SK-N-SH (cell line): ENCODE results near the gene DPYSL4. TPM values are rescaled to one million over a fixed set of nuclear protein-coding genes. Genes with fewer than 3 reads are reported as not detected.

Experiments used
- CTCF ChIA-PET: fragments of 300-600, 350-600 bp; formaldehyde crosslinking; extraction: SDS; loops from one replicate; lab custom pipeline; 2021; lab: Yijun Ruan, JAX
- POLR2A ChIA-PET: fragments of 350-600 bp; sonication (Branson Sonifier 250); formaldehyde crosslinking; extraction: SDS; loops from one replicate; lab custom pipeline; 2020; ENCODE audit warnings: antibody characterized with exemption, inconsistent platforms; lab: Yijun Ruan, JAX
- DNase-seq: peaks from one replicate; pipeline ENCODE4 v3.0.0; 2012
- H2AFZ ChIP-seq: fragments of 200-600 bp; sonication (generic); 2 replicates; pipeline ENCODE4 v1.8.1; 2016; ENCODE audit warnings: antibody characterized with exemption, mild to moderate bottlenecking, low read depth
- H3F3A ChIP-seq: fragments of 200-600 bp; sonication (generic); replicated peaks from 2 replicates; pipeline ENCODE3; 2016; ENCODE audit warnings: antibody characterized with exemption, mild to moderate bottlenecking; ENCODE audit not compliant: insufficient read depth
- H3K27ac ChIP-seq, 2 experiments: fragments of 200-500 bp in 1 of 2; fragments of 200-600 bp in 1 of 2; sonication (Bioruptor generic) in 1 of 2; sonication (generic), shearing (Covaris generic) in 1 of 2; 2 replicates each; pipeline versions ENCODE4 v1.5.1 to v1.6.1; 2014 to 2016; ENCODE audit warnings: low read depth in 2 of 2, inconsistent platforms in 1 of 2, low read length in 1 of 2, mild to moderate bottlenecking in 1 of 2, mixed read lengths in 1 of 2
- H3K27me3 ChIP-seq: fragments of 200-600 bp; sonication (generic), shearing (Covaris generic); 2 replicates; pipeline ENCODE4 v1.6.1; 2016; ENCODE audit warnings: mixed run types; ENCODE audit not compliant: insufficient read depth
- H3K36me3 ChIP-seq, 2 experiments: fragments of 200-500 bp in 1 of 2; fragments of 200-600 bp in 1 of 2; sonication (Bioruptor generic) in 1 of 2; sonication (generic) in 1 of 2; replicated peaks in 1 of 2; 2 replicates each; pipeline versions ENCODE3 to v1.5.1; 2014 to 2016; ENCODE audit warnings: low read length in 1 of 2, mild to moderate bottlenecking in 1 of 2; ENCODE audit not compliant: insufficient read depth in 2 of 2, control insufficient read depth in 1 of 2
- H3K4me1 ChIP-seq, 2 experiments: fragments of 200-500 bp in 1 of 2; fragments of 200-600 bp in 1 of 2; sonication (Bioruptor generic) in 1 of 2; sonication (generic), shearing (Covaris generic) in 1 of 2; 2 replicates each; pipeline versions ENCODE4 v1.5.1 to v1.6.1; 2014 to 2016; ENCODE audit warnings: low read depth in 1 of 2, low read length in 1 of 2, mixed run types in 1 of 2; ENCODE audit not compliant: insufficient read depth in 2 of 2, control insufficient read depth in 1 of 2
- H3K4me2 ChIP-seq: fragments of 200-600 bp; sonication (generic), shearing (Covaris generic); 2 replicates; pipeline ENCODE4 v1.6.1; 2017; ENCODE audit warnings: mixed run types
- H3K4me3 ChIP-seq, 2 experiments: fragments of 200-500 bp in 1 of 2; fragments of 200-600 bp in 1 of 2; sonication (Bioruptor generic) in 1 of 2; sonication (generic), shearing (Covaris generic) in 1 of 2; 2 replicates each; pipeline versions ENCODE4 v1.5.1 to v1.8.1; 2014 to 2016; ENCODE audit warnings: low read depth in 2 of 2, inconsistent platforms in 1 of 2, low read length in 1 of 2, mild to moderate bottlenecking in 1 of 2, mixed read lengths in 1 of 2, moderate library complexity in 1 of 2
- H3K79me2 ChIP-seq: fragments of 200-600 bp; sonication (generic); 2 replicates; pipeline ENCODE4 v1.8.1; 2017; ENCODE audit warnings: mild to moderate bottlenecking; ENCODE audit not compliant: insufficient read depth
- H3K9ac ChIP-seq: fragments of 200-600 bp; sonication (generic); 2 replicates; pipeline ENCODE4 v1.6.1; 2017; ENCODE audit warnings: mixed run types
- H3K9me2 ChIP-seq: fragments of 200-600 bp; sonication (generic); 2 replicates; pipeline ENCODE4 v1.6.1; 2017; ENCODE audit warnings: mixed run types
- H3K9me3 ChIP-seq: fragments of 200-600 bp; sonication (generic); 2 replicates; pipeline ENCODE4 v1.6.1; 2017; ENCODE audit warnings: mixed run types, mild to moderate bottlenecking, moderate library complexity
- H4K20me1 ChIP-seq: fragments of 200-600 bp; sonication (generic); 2 replicates; pipeline ENCODE4 v1.6.1; 2017; ENCODE audit warnings: mild to moderate bottlenecking, mixed run types; ENCODE audit not compliant: insufficient read depth
- EZH2phosphoT487 ChIP-seq: fragments of 200-600 bp; sonication (generic); IDR thresholded peaks from 2 replicates; pipeline ENCODE4 v1.6.1; 2017; ENCODE audit warnings: low read depth, mixed run types, mild to moderate bottlenecking, antibody characterized with exemption, moderate library complexity, borderline replicate concordance
- FOXJ3 ChIP-seq: sonication (generic); formaldehyde crosslinking; IDR thresholded peaks from 2 replicates; pipeline ENCODE4 v1.5.1; 2020; ENCODE audit warnings: mild to moderate bottlenecking, missing genetic modification reagents
- GATA2 ChIP-seq: sonication (generic); formaldehyde crosslinking; IDR thresholded peaks from 2 replicates; pipeline ENCODE4 v1.5.0; 2020; ENCODE audit warnings: mild to moderate bottlenecking, missing genetic modification reagents
- IRF3 ChIP-seq: fragments of 150-350 bp; IDR thresholded peaks from 2 replicates; pipeline ENCODE4 v1.6.1; 2016; ENCODE audit warnings: mild to moderate bottlenecking, low read depth, low read length
- JUND ChIP-seq: IDR thresholded peaks from 2 replicates; pipeline ENCODE4 v1.4.0; 2012
- MEF2A ChIP-seq: IDR thresholded peaks from 2 replicates; pipeline ENCODE4 v1.4.0; 2012; ENCODE audit warnings: low read depth, borderline replicate concordance
- NFIC ChIP-seq: IDR thresholded peaks from 2 replicates; pipeline ENCODE4 v1.4.0; 2012; ENCODE audit warnings: borderline replicate concordance
- NRF1 ChIP-seq: IDR thresholded peaks from 2 replicates; pipeline ENCODE4 v1.6.1; 2012; ENCODE audit warnings: low read depth, mild to moderate bottlenecking, low read length
- PBX3 ChIP-seq: IDR thresholded peaks from 2 replicates; pipeline ENCODE4; 2012
- RAD21 ChIP-seq: IDR thresholded peaks from 2 replicates; pipeline ENCODE4 v1.6.1; 2012; ENCODE audit warnings: mild to moderate bottlenecking, low read length
- TAF1 ChIP-seq: IDR thresholded peaks from 2 replicates; pipeline ENCODE4 v1.6.1; 2012; ENCODE audit warnings: low read depth, mild to moderate bottlenecking, low read length, moderate library complexity, borderline replicate concordance
- TCF12 ChIP-seq: IDR thresholded peaks from 2 replicates; pipeline ENCODE4 v1.4.0; 2012
- TEAD4 ChIP-seq: IDR thresholded peaks from 2 replicates; pipeline ENCODE4 v1.4.0; 2012; ENCODE audit warnings: mild to moderate bottlenecking, borderline replicate concordance; ENCODE audit not compliant: insufficient read depth
- USF1 ChIP-seq: IDR thresholded peaks from 2 replicates; pipeline ENCODE4 v1.4.0; 2012; ENCODE audit warnings: low read depth, borderline replicate concordance
- WGBS: methylation state at CpG from one replicate; pipeline ENCODE4 v1.1.6; 2017; ENCODE audit warnings: low lambda C conversion rate; 5-methylcytosine and 5-hydroxymethylcytosine counted together
- polyA plus RNA-seq, 3 experiments: library from polyadenylated mRNA; depleted of rRNA; stranded (reverse); fragments of >200 nt; gene quantifications; 2 replicates each; pipeline ENCODE4 v1.2.3, GENCODE V29; 2012
- TF ChIP-seq, protein P1 (sequence below): IDR thresholded peaks from 2 replicates; pipeline ENCODE4 v1.4.0; 2012; ENCODE audit warnings: low read depth
- TF ChIP-seq, protein P2 (sequence below): fragments of 150-350 bp; IDR thresholded peaks from 2 replicates; pipeline ENCODE4 v1.6.1; 2017; ENCODE audit warnings: antibody characterized with exemption, low read length, low read depth, borderline replicate concordance

The DPYSL4 gene
- polyA plus RNA-seq, 1 of the 3 experiments (the other 2 are of a cell fraction), result 21.8 TPM

GRCh38 chr10:132140167-132140925, 46.4 kb upstream of the DPYSL4 start (continued):
- TF ChIP-seq PBX3, result no peak
- TF ChIP-seq, protein P1, sequence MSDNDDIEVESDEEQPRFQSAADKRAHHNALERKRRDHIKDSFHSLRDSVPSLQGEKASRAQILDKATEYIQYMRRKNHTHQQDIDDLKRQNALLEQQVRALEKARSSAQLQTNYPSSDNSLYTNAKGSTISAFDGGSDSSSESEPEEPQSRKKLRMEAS, result no peak

- H3K4me1 ChIP-seq, result no peaks in the 10 kb centered on the region; a peak in 1 of 4 replicates
- CTCF ChIA-PET, result interaction anchor here (0.6 to 5.4 kb wide), 7 partner anchors 10 to 255 kb away, joined by 3 to 65 read pairs (median 7); no protein-coding TSS in a partner anchor
These were observed 45.7 kb upstream of the DPYSL4 start for GRCh38 chr10:132141076-132141475.

More at GRCh38 chr10:132141076-132141475, 45.7 kb upstream of the DPYSL4 start:
- H3K36me3 ChIP-seq, result no peaks in the 10 kb centered on the region
- no peak overlapping the region for H2AFZ ChIP-seq
- H3K9ac ChIP-seq, result no peak overlapping the region
- no peaks in the 10 kb centered on the region for H3K79me2 ChIP-seq
- H3K9me2 ChIP-seq, result no peaks in the 10 kb centered on the region
- 67% methylated on average over 1 of the region's 7 CpGs for WGBS
- DNase-seq, result no peak
- no peaks in the 10 kb centered on the region for H3K27me3 ChIP-seq
- H3F3A ChIP-seq, result no peaks in the 10 kb centered on the region
- TF ChIP-seq, protein P1, result no peak
- TF ChIP-seq TCF12 (no peak), NFIC (no peak), IRF3 (no peak), FOXJ3 (CRISPR knock-in tag) (no peak), EZH2phosphoT487 (no peak), USF1 (no peak), TAF1 (no peak), TEAD4 (no peak), JUND (no peak), GATA2 (no peak), RAD21 (no peak), MEF2A (no peak), PBX3 (no peak), NRF1 (no peak)
- TF ChIP-seq, protein P2, sequence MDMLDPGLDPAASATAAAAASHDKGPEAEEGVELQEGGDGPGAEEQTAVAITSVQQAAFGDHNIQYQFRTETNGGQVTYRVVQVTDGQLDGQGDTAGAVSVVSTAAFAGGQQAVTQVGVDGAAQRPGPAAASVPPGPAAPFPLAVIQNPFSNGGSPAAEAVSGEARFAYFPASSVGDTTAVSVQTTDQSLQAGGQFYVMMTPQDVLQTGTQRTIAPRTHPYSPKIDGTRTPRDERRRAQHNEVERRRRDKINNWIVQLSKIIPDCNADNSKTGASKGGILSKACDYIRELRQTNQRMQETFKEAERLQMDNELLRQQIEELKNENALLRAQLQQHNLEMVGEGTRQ, result no peak
- no peaks in the 10 kb centered on the region for H3K9me3 ChIP-seq
- H4K20me1 ChIP-seq, result no peaks in the 10 kb centered on the region
- POLR2A ChIA-PET, result no interaction called here
- H3K4me3 ChIP-seq, result no peak overlapping the region
- no peak overlapping the region for H3K27ac ChIP-seq
- no peak overlapping the region for H3K4me2 ChIP-seq
